Uterus (tissue), 4 donors: ENCODE results near the gene PPIC. TPM values are rescaled to one million over a fixed set of nuclear protein-coding genes. Genes with fewer than 3 reads are reported as not detected.

Experiments used
- DNase-seq, 2 donors: peaks; one replicate each; pipeline ENCODE4 v3.0.0-alpha.2; 2019 to 2020
- H3K27ac ChIP-seq, 2 donors: fragments of 200-600 bp; sonication (generic); 1 replicate in 1 of 2; 2 replicates in 1 of 2; pipeline ENCODE4 v1.5.1; 2016 to 2018
- H3K27me3 ChIP-seq, 2 donors: fragments of 200-600 bp; sonication (generic); one replicate each; pipeline ENCODE4 v1.5.1; 2018 to 2019; ENCODE audit warnings: control low read depth in 1 of 2
- H3K36me3 ChIP-seq, 2 donors: fragments of 200-600 bp; sonication (generic); one replicate each; pipeline ENCODE4 v1.5.1; 2019; ENCODE audit warnings: control low read depth in 1 of 2
- H3K4me1 ChIP-seq, 2 donors: fragments of 200-600 bp; sonication (generic); one replicate each; pipeline ENCODE4 v1.5.1; 2018 to 2019; ENCODE audit warnings: control low read depth in 1 of 2
- H3K4me3 ChIP-seq, 2 donors: fragments of 200-600 bp; sonication (generic); 1 replicate in 1 of 2; 2 replicates in 1 of 2; pipeline ENCODE4 v1.5.1; 2018 to 2019; ENCODE audit warnings: mild to moderate bottlenecking in 1 of 2
- H3K9me3 ChIP-seq, 2 donors: fragments of 200-600 bp; sonication (generic); one replicate each; pipeline ENCODE4 v1.5.1; 2019; ENCODE audit warnings: control low read depth in 1 of 2
- POLR2A ChIP-seq, 2 donors: fragments of 450-650 bp; IDR thresholded peaks; one replicate each; pipeline ENCODE4 v1.6.1; 2016; ENCODE audit warnings: antibody characterized with exemption in 2 of 2, mild to moderate bottlenecking in 1 of 2, moderate library complexity in 1 of 2
- intact Hi-C: fragments of 100-400 bp; cut with DNase I; formaldehyde crosslinking; loops from one replicate; pipeline ENCODE4 v1.15.1; 2023; ENCODE audit warnings: low total_unique reads
- total RNA-seq, 4 donors: library from RNA; depleted of rRNA in 3 of 4; stranded (reverse); fragments of >200 nt in 3 of 4; gene quantifications; one replicate each; pipeline versions ENCODE4 v1.1.0 to v1.2.4, GENCODE V29; 2014 to 2023
- TF ChIP-seq, protein P1 (sequence below), 4 experiments: fragments of 200-600 bp in 2 of 4; fragments of 450-650 bp in 2 of 4; sonication (generic) in 2 of 4; IDR thresholded peaks; one replicate each; pipeline ENCODE4 v1.5.1; 2016 to 2019; ENCODE audit warnings: antibody characterized with exemption in 4 of 4, mild to moderate bottlenecking in 2 of 4, moderate library complexity in 1 of 4
- donor health status: DM: yes; HTN: yes; CAD: no.

Gene PPIC
- total RNA-seq, 4 donors from 2014 or later: 22.3 to 41.7 (median 27.7) TPM

DNA sequence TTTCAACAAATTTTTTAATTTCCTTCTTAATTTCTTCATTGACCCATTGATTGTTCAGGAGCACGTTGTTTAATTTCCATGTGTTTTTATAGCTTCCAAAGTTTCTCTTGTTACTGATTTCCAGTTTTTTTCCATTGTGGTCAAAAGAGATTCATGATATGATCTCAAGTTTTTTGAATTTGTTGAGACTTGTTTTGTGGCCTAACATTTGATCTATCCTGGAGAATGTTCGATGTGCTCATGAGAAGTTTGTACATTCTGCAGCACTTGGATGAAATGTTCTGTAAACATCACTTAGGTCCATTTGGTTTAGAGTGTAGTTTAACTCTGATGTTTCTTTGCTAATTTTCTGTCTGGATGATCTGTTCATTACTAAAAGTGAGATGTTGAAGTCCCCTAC is 14.7 kb upstream of the PPIC start:
- intact Hi-C loops: no loop called here
- DNase-seq: no peak
- H3K9me3 ChIP-seq: no peaks in the 10 kb centered on the region
- H3K27ac ChIP-seq: no peak overlapping the region
- H3K27me3 ChIP-seq: no peaks in the 10 kb centered on the region
- TF ChIP-seq, protein P1, sequence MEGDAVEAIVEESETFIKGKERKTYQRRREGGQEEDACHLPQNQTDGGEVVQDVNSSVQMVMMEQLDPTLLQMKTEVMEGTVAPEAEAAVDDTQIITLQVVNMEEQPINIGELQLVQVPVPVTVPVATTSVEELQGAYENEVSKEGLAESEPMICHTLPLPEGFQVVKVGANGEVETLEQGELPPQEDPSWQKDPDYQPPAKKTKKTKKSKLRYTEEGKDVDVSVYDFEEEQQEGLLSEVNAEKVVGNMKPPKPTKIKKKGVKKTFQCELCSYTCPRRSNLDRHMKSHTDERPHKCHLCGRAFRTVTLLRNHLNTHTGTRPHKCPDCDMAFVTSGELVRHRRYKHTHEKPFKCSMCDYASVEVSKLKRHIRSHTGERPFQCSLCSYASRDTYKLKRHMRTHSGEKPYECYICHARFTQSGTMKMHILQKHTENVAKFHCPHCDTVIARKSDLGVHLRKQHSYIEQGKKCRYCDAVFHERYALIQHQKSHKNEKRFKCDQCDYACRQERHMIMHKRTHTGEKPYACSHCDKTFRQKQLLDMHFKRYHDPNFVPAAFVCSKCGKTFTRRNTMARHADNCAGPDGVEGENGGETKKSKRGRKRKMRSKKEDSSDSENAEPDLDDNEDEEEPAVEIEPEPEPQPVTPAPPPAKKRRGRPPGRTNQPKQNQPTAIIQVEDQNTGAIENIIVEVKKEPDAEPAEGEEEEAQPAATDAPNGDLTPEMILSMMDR (IDR thresholded peaks at IDR 0.05): no peak
- TF ChIP-seq POLR2A (IDR thresholded peaks at IDR 0.05): no peak
- no peaks in the 10 kb centered on the region for H3K4me1 ChIP-seq
- no peak overlapping the region for H3K4me3 ChIP-seq
- H3K36me3 ChIP-seq: no peaks in the 10 kb centered on the region

DNA sequence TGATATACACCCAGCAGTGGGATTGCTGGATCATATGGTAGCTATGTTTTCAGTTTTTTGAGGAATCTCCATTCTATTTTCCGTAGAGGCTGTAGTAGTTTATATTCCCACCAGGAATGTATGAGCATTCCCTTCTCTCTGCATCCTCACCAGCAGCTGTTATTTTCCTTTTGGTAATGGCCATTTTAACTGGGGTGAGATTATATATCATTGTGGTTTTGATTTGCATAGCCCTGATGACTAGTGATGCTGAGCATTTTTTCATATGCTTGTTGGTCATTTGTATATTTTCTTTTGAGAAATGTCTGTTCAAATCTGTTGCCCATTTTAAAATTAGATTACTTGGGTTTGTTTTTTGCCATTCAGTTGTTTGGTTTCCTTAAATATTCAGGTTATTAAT is 11.2 kb upstream of the PPIC start:
- H3K36me3 ChIP-seq: no peaks in the 10 kb centered on the region
- TF ChIP-seq POLR2A (IDR thresholded peaks at IDR 0.05): no peak
- TF ChIP-seq, protein P1 (IDR thresholded peaks at IDR 0.05): no peak
- DNase-seq: no peak
- no peak overlapping the region for H3K4me3 ChIP-seq
- H3K9me3 ChIP-seq: no peaks in the 10 kb centered on the region
- H3K27ac ChIP-seq: no peak overlapping the region
- H3K27me3 ChIP-seq: no peaks in the 10 kb centered on the region
- intact Hi-C loops: no loop called here
- no peaks in the 10 kb centered on the region for H3K4me1 ChIP-seq

DNA sequence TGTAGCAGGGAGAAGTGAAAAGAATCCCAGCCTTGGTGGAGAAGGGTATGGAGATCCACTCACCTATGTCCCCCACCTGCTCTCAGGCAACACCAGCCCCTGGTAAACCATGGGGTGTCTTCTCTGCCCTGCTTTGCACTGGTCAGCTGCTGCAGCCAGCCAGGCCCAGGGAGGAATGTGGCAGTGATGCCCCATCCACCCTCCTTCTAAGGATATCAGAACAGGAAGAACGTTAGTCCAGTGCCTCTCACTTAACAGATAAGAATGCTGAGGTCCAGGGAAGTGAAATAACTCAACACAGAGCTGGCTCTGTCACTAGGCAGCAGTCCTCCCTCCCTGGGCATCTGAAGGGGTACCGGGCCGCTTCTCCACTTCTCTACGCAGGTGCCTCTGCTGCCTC is 9.7 kb upstream of the PPIC start:
- intact Hi-C loops: no loop called here
- no peak for DNase-seq
- Histone ChIP-seq H3K9me3 (no peaks in the 10 kb centered on the region), H3K27ac (no peak overlapping the region), H3K4me3 (no peak overlapping the region), H3K27me3 (no peaks in the 10 kb centered on the region), H3K4me1 (no peaks in the 10 kb centered on the region), H3K36me3 (no peaks in the 10 kb centered on the region)
- TF ChIP-seq, protein P1 (IDR thresholded peaks at IDR 0.05): no peak
- TF ChIP-seq POLR2A (IDR thresholded peaks at IDR 0.05): no peak

DNA sequence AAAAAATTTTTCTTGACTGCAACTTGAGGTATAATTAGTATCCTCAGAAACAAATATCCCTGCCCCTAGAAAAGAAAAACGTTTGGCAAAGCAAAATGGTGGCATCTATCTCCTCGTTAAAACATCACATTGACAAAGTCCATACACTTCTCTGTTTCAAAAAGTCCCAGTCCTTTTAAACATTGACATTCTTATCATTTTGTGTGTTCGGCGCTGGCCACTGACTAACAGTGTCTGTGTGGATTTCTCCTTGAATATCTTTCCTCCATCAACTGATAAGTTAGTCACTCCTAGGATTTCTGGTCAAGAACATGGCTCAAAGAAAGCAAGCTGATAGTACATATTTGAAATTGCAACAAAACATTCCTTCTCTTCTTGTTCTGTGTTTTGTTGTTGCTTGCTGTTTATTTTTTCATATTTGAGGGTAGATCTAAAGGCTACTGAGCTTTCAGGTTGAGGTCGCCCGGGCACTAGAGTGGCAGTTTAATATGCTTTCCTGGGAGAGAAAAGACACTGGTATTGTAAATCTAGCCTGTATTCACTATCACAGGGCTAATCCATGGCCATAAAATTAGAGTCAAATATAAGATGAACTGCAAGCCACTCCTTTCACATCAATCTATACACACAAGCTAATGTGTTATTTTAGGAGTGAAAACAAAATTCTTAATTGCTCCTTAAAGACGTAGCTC is 8.5 kb upstream of the PPIC start:
- H3K9me3 ChIP-seq: no peaks in the 10 kb centered on the region
- no peak overlapping the region for H3K27ac ChIP-seq
- no peak for TF ChIP-seq POLR2A (IDR thresholded peaks at IDR 0.05)
- TF ChIP-seq, protein P1 (IDR thresholded peaks at IDR 0.05): no peak
- no peak overlapping the region for H3K4me3 ChIP-seq
- intact Hi-C loops: no loop called here
- DNase-seq: no peak
- H3K27me3 ChIP-seq: no peaks in the 10 kb centered on the region
- H3K36me3 ChIP-seq: no peaks in the 10 kb centered on the region
- H3K4me1 ChIP-seq: no peaks in the 10 kb centered on the region

DNA sequence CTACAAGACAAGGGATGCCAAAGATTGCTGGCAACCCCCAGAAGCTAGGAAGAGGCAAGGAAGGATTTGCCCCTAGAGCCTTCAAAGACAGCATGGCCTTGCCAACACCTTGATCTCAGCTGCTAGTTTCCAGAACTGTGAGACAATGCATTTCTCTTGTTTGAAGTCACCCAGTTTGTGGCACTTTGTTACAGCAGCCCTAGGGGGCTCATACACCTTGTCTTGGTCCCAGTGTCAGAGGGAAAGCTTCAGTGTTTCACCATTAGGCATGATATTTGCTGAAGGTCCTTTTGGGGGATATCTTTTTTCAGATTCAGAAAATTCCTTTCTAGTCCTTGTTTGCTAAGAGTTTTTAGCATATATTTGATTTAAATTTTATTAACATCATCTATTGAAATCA is 3.1 kb upstream of the PPIC start:
- Histone ChIP-seq H3K4me1 (no peaks in the 10 kb centered on the region), H3K9me3 (no peaks in the 10 kb centered on the region), H3K4me3 (no peak overlapping the region), H3K36me3 (no peaks in the 10 kb centered on the region), H3K27ac (no peak overlapping the region), H3K27me3 (no peaks in the 10 kb centered on the region)
- no peak for DNase-seq
- intact Hi-C loops: no loop called here
- TF ChIP-seq, protein P1 (IDR thresholded peaks at IDR 0.05): no peak
- no peak for TF ChIP-seq POLR2A (IDR thresholded peaks at IDR 0.05)
